ENCODE results near the gene NYAP1. TPM values are rescaled to one million over a fixed set of nuclear protein-coding genes. Genes with fewer than 3 reads are reported as not detected.
A peak's percentile ranks its signal among the peaks of the same experiment; 100 is the strongest.

NYAP1 gene
- total RNA-seq, 1 donor from 2014 or later = 0.99 TPM

- Mint-ChIP-seq H3K27me3 (ENCODE audit: unreplicated experiment) (no peaks in the 10 kb centered on the region), H3K9me3 (ENCODE audit: unreplicated experiment) (no peaks in the 10 kb centered on the region), H3K4me1 (ENCODE audit: unreplicated experiment) (peaks cover 17% of the 10 kb centered on the region), H3K4me3 (ENCODE audit: unreplicated experiment) (no peak overlapping the region), H3K27ac (ENCODE audit: unreplicated experiment) (no peak overlapping the region), H3K36me3 (ENCODE audit: unreplicated experiment) (peaks cover 2% of the 10 kb centered on the region)
- no peak for DNase-seq (ENCODE audit: extremely low spot score, unreplicated experiment)
- TF ChIP-seq CTCF (IDR thresholded peaks at IDR 0.05) = no peak
These were observed 15.9 kb upstream of the NYAP1 start for GRCh38 chr7:100467638-100468373.

DNA sequence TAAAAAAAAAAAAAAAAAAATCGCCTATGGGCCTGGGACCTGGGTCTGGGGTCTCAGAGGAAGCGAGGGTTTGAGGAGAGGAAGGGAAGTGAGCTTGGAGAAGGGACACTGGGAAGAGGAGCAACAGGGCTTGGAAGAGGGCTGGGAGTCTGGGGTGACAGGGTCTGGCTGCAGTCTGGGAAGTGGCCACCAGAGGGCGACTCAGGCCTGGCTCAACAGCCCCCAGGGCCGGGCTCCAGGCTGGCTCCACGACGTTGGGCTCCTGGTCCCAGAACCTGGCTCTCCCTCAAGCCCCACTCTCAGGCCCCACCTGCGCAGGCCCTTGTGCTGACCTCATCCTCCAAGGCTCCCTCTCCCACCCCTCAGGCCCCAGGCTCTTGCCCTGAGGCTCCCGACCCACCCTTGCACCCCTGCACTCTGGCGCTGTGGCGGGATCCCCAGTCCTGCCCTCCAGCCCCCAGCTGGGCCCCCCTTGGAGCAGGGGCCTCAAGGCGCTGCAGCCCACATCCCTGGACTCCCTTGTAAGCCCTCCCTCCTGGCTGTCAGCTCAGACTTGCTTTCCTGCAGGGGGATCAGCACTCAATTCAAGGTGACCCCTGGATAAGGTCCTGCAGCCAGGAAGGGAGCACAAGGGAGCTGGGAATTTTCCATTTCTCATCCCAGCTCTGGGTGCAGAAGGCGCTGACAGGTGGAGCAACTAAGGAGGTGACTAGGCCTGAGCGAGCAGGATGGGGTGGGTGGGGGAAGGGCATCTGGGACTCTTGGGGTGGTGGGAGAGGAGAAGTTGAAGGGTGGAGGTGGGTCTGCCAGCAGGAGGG is 14.3 kb upstream of the NYAP1 start:
- no peak overlapping the region for H3K4me3 Mint-ChIP-seq (ENCODE audit: unreplicated experiment)
- H3K27ac Mint-ChIP-seq (ENCODE audit: unreplicated experiment) = peak overlapping the region; percentile 34
- peaks cover 19% of the 10 kb centered on the region for H3K4me1 Mint-ChIP-seq (ENCODE audit: unreplicated experiment)
- H3K27me3 Mint-ChIP-seq (ENCODE audit: unreplicated experiment) = no peaks in the 10 kb centered on the region
- no peaks in the 10 kb centered on the region for H3K9me3 Mint-ChIP-seq (ENCODE audit: unreplicated experiment)
- peaks cover 6% of the 10 kb centered on the region for H3K36me3 Mint-ChIP-seq (ENCODE audit: unreplicated experiment)
- peak; percentile 90 for TF ChIP-seq CTCF (IDR thresholded peaks at IDR 0.05)
- peak; percentile 95 for DNase-seq (ENCODE audit: extremely low spot score, unreplicated experiment)

DNA sequence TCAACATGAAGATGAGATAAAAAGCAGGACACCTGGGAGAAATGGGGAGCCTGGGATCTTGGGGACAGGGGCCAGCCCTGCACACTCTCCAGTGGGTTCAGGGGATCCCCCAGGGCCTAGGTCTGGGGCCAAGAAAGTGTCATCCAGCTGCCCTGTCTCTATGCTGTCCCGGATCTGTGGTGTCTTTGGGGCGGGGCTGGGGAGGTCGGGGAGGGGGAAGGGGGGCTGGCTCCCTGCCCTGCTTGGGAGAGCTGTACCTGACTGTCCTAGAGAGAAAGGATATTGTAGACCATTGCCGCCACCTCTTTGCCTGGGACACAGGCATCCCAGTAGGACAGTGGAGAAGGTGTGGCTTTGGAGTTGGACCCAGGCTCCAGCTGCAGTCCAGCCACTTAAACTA is 12.7 kb upstream of the NYAP1 start:
- DNase-seq (ENCODE audit: extremely low spot score, unreplicated experiment) = no peak
- H3K9me3 Mint-ChIP-seq (ENCODE audit: unreplicated experiment) = no peaks in the 10 kb centered on the region
- H3K4me1 Mint-ChIP-seq (ENCODE audit: unreplicated experiment) = peaks cover 20% of the 10 kb centered on the region
- H3K36me3 Mint-ChIP-seq (ENCODE audit: unreplicated experiment) = peaks cover 6% of the 10 kb centered on the region
- H3K4me3 Mint-ChIP-seq (ENCODE audit: unreplicated experiment) = no peak overlapping the region
- TF ChIP-seq CTCF (IDR thresholded peaks at IDR 0.05) = no peak
- peak overlapping the region; percentile 18 for H3K27ac Mint-ChIP-seq (ENCODE audit: unreplicated experiment)
- no peaks in the 10 kb centered on the region for H3K27me3 Mint-ChIP-seq (ENCODE audit: unreplicated experiment)

- Mint-ChIP-seq H3K9me3 (ENCODE audit: unreplicated experiment) (no peaks in the 10 kb centered on the region), H3K4me1 (ENCODE audit: unreplicated experiment) (peaks cover 27% of the 10 kb centered on the region), H3K4me3 (ENCODE audit: unreplicated experiment) (no peak overlapping the region), H3K36me3 (ENCODE audit: unreplicated experiment) (peaks cover 6% of the 10 kb centered on the region), H3K27me3 (ENCODE audit: unreplicated experiment) (no peaks in the 10 kb centered on the region), H3K27ac (ENCODE audit: unreplicated experiment) (no peak overlapping the region)
- TF ChIP-seq CTCF (IDR thresholded peaks at IDR 0.05) = no peak
- DNase-seq (ENCODE audit: extremely low spot score, unreplicated experiment) = no peak
These were observed 11.4 kb upstream of the NYAP1 start for GRCh38 chr7:100472121-100472851.

All from osteocyte (in vitro differentiated cells).